SK-N-SH treated with all-trans-retinoic acid at 6 μM for 48 hours (cell line): Measurements from ENCODE around the gene LTK.

ENCODE experiments used
- ATAC-seq: fragments of 200-7000 bp; cut with Tn5 transposase; 3 replicates; pipeline ENCODE4 v1.9.1; 2020; ENCODE audit warnings: mild to moderate bottlenecking, moderate library complexity
- BACH2 ChIP-seq: fragments of 250-450 bp; sonication (Bioruptor Pico); IDR thresholded peaks from 2 replicates; pipeline ENCODE4 v1.9.0; 2021; ENCODE audit warnings: mild to moderate bottlenecking, borderline replicate concordance
- CSDC2 ChIP-seq: fragments of 250-450 bp; sonication (Bioruptor Pico); IDR thresholded peaks from 2 replicates; pipeline ENCODE4 v1.5.0; 2020; ENCODE audit warnings: mild to moderate bottlenecking, moderate library complexity
- GLIS3 ChIP-seq: fragments of 250-450 bp; sonication (Bioruptor Pico); IDR thresholded peaks from 2 replicates; pipeline ENCODE4 v1.5.0; 2020; ENCODE audit warnings: mild to moderate bottlenecking, moderate library complexity
- ISL1 ChIP-seq: fragments of 250-450 bp; sonication (Bioruptor Pico); IDR thresholded peaks from 2 replicates; pipeline ENCODE4 v2.1.2; 2022; ENCODE audit warnings: mild to moderate bottlenecking, moderate library complexity
- OSR1 ChIP-seq: fragments of 250-450 bp; sonication (Bioruptor Pico); IDR thresholded peaks from 2 replicates; pipeline ENCODE4 v1.8.0; 2022; ENCODE audit warnings: moderate library complexity, mild to moderate bottlenecking, inconsistent platforms
- PPARA ChIP-seq: fragments of 250-450 bp; sonication (Bioruptor Pico); IDR thresholded peaks from 2 replicates; pipeline ENCODE4 v1.5.0; 2020; ENCODE audit warnings: mild to moderate bottlenecking, borderline replicate concordance
- TCF4 ChIP-seq: fragments of 250-450 bp; sonication (Bioruptor Pico); IDR thresholded peaks from 2 replicates; pipeline ENCODE4 v1.8.0; 2021; ENCODE audit warnings: mild to moderate bottlenecking, moderate library complexity, borderline replicate concordance
- TOX ChIP-seq: fragments of 250-450 bp; sonication (Bioruptor Pico); IDR thresholded peaks from 2 replicates; pipeline ENCODE4 v1.8.0; 2021; ENCODE audit warnings: mild to moderate bottlenecking, moderate library complexity, borderline replicate concordance
- ZC3H10 ChIP-seq: fragments of 250-450 bp; sonication (Bioruptor Pico); IDR thresholded peaks from 2 replicates; pipeline ENCODE4 v1.5.1; 2021; ENCODE audit warnings: mild to moderate bottlenecking, moderate library complexity
- ZFP3 ChIP-seq: fragments of 250-450 bp; sonication (Bioruptor Pico); IDR thresholded peaks from 2 replicates; pipeline ENCODE4 v1.5.0; 2020; ENCODE audit warnings: mild to moderate bottlenecking, moderate library complexity
- ZFP30 ChIP-seq: fragments of 450-650 bp; formaldehyde crosslinking; IDR thresholded peaks from 2 replicates; pipeline ENCODE4 v1.5.0; 2022; ENCODE audit warnings: mild to moderate bottlenecking, moderate library complexity
- ZNF565 ChIP-seq: fragments of 450-650 bp; formaldehyde crosslinking; conservative IDR thresholded peaks from 2 replicates; pipeline ENCODE4 v1.5.0; 2020; ENCODE audit warnings: low read depth, mild to moderate bottlenecking, moderate library complexity
- ZNF70 ChIP-seq: fragments of 450-650 bp; formaldehyde crosslinking; IDR thresholded peaks from 2 replicates; pipeline ENCODE4 v1.5.0; 2020; ENCODE audit warnings: mild to moderate bottlenecking, moderate library complexity
- TF ChIP-seq, protein P1 (sequence below): fragments of 250-450 bp; sonication (Bioruptor Pico); IDR thresholded peaks from 2 replicates; pipeline ENCODE4 v1.5.1; 2020; ENCODE audit warnings: low read depth, mild to moderate bottlenecking, moderate library complexity
- TF ChIP-seq, protein P2 (sequence below): fragments of 250-450 bp; sonication (Bioruptor Pico); IDR thresholded peaks from 2 replicates; pipeline ENCODE4 v1.5.0; 2020; ENCODE audit warnings: mild to moderate bottlenecking, moderate library complexity

The LTK gene

DNA sequence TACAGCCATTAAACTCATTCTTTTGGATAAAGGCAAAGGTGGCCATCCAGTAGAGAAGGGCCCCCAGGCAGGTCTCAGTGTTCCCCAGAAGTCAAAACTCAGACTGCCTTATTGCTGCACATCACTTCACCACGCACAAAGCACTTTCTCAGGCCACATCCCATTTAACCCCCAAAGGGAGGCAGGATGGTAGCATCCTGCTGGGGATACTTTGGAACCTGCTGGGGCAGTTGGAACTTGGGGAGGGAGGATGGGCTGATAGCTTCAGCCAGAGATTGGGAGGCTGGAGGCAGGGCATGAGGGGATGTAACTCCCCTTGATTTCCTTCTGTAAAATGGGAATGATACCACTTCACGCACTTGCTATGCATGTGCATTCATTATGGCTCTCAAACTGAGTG lies 15.0 kb downstream of the LTK start:
- TF ChIP-seq TOX (CRISPR knock-in tag) (no peak), PPARA (no peak), BACH2 (CRISPR knock-in tag) (no peak), ISL1 (no peak), OSR1 (CRISPR knock-in tag) (no peak)
- TF ChIP-seq, protein P1, sequence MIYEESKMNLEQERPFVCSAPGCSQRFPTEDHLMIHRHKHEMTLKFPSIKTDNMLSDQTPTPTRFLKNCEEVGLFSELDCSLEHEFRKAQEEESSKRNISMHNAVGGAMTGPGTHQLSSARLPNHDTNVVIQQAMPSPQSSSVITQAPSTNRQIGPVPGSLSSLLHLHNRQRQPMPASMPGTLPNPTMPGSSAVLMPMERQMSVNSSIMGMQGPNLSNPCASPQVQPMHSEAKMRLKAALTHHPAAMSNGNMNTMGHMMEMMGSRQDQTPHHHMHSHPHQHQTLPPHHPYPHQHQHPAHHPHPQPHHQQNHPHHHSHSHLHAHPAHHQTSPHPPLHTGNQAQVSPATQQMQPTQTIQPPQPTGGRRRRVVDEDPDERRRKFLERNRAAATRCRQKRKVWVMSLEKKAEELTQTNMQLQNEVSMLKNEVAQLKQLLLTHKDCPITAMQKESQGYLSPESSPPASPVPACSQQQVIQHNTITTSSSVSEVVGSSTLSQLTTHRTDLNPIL (CRISPR knock-in tag): no peak
- TF ChIP-seq, protein P2, sequence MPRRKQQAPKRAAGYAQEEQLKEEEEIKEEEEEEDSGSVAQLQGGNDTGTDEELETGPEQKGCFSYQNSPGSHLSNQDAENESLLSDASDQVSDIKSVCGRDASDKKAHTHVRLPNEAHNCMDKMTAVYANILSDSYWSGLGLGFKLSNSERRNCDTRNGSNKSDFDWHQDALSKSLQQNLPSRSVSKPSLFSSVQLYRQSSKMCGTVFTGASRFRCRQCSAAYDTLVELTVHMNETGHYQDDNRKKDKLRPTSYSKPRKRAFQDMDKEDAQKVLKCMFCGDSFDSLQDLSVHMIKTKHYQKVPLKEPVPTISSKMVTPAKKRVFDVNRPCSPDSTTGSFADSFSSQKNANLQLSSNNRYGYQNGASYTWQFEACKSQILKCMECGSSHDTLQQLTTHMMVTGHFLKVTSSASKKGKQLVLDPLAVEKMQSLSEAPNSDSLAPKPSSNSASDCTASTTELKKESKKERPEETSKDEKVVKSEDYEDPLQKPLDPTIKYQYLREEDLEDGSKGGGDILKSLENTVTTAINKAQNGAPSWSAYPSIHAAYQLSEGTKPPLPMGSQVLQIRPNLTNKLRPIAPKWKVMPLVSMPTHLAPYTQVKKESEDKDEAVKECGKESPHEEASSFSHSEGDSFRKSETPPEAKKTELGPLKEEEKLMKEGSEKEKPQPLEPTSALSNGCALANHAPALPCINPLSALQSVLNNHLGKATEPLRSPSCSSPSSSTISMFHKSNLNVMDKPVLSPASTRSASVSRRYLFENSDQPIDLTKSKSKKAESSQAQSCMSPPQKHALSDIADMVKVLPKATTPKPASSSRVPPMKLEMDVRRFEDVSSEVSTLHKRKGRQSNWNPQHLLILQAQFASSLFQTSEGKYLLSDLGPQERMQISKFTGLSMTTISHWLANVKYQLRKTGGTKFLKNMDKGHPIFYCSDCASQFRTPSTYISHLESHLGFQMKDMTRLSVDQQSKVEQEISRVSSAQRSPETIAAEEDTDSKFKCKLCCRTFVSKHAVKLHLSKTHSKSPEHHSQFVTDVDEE (CRISPR knock-in tag): no peak
- ATAC-seq: no peak

- no peak for TF ChIP-seq CSDC2 (CRISPR knock-in tag)
- TF ChIP-seq ISL1: no peak
- no peak for ATAC-seq
Measured at GRCh38 chr15:41495736-41496599, 17.7 kb downstream of the LTK start.

DNA sequence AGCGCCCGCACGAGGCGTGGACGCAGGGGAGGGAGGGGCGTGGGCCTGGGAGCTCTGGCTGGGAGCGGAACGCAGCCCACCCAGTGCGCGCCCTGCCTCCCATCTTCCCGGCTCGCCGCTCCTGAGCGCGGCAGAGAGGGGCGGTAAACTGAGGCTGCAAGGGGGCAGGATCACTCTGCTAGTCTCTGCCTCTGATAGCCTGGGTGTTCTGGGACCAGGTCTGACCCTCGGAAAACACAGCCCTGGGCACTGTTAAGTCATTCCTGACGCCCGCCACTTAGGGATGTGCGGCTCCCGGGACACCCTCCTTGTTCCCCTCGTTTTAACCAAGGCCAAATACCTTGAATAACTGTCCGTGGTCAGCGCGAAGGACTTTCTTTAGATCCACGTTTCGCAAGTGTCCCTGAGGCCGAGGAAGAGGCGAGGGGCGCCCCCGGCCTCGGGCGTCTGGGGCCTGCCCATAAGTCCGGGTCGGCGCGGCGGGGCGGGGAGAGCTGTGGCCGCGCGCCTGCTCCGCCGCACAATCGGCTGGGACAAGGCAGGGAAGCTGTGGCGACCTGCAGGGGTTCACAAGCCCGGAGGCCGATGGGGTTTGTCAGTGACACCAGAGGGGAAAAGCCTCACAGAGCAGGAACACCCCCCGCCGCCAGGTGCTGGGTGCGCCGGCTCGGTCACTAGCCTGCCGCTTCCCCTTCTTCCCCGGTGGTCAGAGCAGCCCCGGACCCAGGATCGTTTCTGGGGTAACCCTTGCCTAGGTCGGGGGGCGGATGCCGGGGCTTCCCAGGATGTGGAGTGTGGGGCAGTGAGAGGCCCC lies 18.5 kb downstream of the LTK start:
- ATAC-seq: no peak
- TF ChIP-seq CSDC2 (CRISPR knock-in tag): no peak
- no peak for TF ChIP-seq ZNF70 (CRISPR knock-in tag)
- TF ChIP-seq GLIS3: no peak
- TF ChIP-seq ISL1: no peak
- no peak for TF ChIP-seq TCF4
- TF ChIP-seq, protein P2 (CRISPR knock-in tag): no peak
- TF ChIP-seq OSR1 (CRISPR knock-in tag): no peak
- TF ChIP-seq ZFP30 (CRISPR knock-in tag): no peak
- no peak for TF ChIP-seq ZC3H10 (CRISPR knock-in tag)
- TF ChIP-seq ZNF565 (CRISPR knock-in tag): no peak
- no peak for TF ChIP-seq ZFP3
- TF ChIP-seq, all 23 proteins: peak for 0

- no peak for ATAC-seq
- TF ChIP-seq, protein P2 (CRISPR knock-in tag): no peak
Measured at GRCh38 chr15:41494190-41494921, 19.3 kb downstream of the LTK start.
